SHP77 (cell line): ENCODE results near the gene TIAM2.

Experiments used
- DNase-seq, 2 experiments: peaks; one replicate each; lab custom pipeline; 2025; lab: John Stamatoyannopoulos, UW

Gene TIAM2

GRCh38 chr6:155128977-155129376 is 133.9 kb downstream of the TIAM2 start:
- DNase-seq, result no peak

- DNase-seq, result no peak
These were observed 134.6 kb downstream of the TIAM2 start for GRCh38 chr6:155129744-155130143.

GRCh38 chr6:155130161-155130853 is 135.2 kb downstream of the TIAM2 start:
- DNase-seq, result no peak

GRCh38 chr6:155132617-155133016 is 137.5 kb downstream of the TIAM2 start:
- DNase-seq, result no peak

GRCh38 chr6:155141002-155141401 is 145.9 kb downstream of the TIAM2 start:
- DNase-seq, result no peak

- no peak for DNase-seq
These were observed 146.4 kb downstream of the TIAM2 start for GRCh38 chr6:155141512-155141911.

GRCh38 chr6:155142168-155143028 is 147.3 kb downstream of the TIAM2 start:
- DNase-seq, result no peak

GRCh38 chr6:155143029-155143577 is 148.0 kb downstream of the TIAM2 start:
- DNase-seq, result no peak

- DNase-seq, result no peak
These were observed 148.5 kb downstream of the TIAM2 start for GRCh38 chr6:155143578-155144106.

- DNase-seq, result no peak
These were observed 151.1 kb downstream of the TIAM2 start for GRCh38 chr6:155146205-155146604.

GRCh38 chr6:155147958-155148663 is 153.0 kb downstream of the TIAM2 start:
- no peak for DNase-seq

- DNase-seq, result no peak
These were observed 156.0 kb downstream of the TIAM2 start for GRCh38 chr6:155150967-155151671.

GRCh38 chr6:155152211-155153076 is 157.3 kb downstream of the TIAM2 start:
- no peak for DNase-seq

GRCh38 chr6:155154158-155154830 is 159.2 kb downstream of the TIAM2 start:
- peak in 1 of 2 experiments; percentile 30 for DNase-seq

- DNase-seq, result no peak
These were observed 160.8 kb downstream of the TIAM2 start for GRCh38 chr6:155155787-155156447.

GRCh38 chr6:155157101-155157500 is 162.0 kb downstream of the TIAM2 start:
- no peak for DNase-seq

GRCh38 chr6:155158030-155158843 is 163.1 kb downstream of the TIAM2 start:
- DNase-seq, result no peak

- DNase-seq, result no peak
These were observed 167.6 kb downstream of the TIAM2 start for GRCh38 chr6:155162682-155163081.
